GM21381 (cell line): Measurements from ENCODE around the gene PCARE.

Experiments used
- ATAC-seq: cut with Tn5 transposase; IDR thresholded peaks from one replicate; pipeline ENCODE4 v1.9.1; 2021; ENCODE audit warnings: mild to moderate bottlenecking, moderate library complexity; ENCODE audit not compliant: unreplicated experiment

PCARE gene

DNA sequence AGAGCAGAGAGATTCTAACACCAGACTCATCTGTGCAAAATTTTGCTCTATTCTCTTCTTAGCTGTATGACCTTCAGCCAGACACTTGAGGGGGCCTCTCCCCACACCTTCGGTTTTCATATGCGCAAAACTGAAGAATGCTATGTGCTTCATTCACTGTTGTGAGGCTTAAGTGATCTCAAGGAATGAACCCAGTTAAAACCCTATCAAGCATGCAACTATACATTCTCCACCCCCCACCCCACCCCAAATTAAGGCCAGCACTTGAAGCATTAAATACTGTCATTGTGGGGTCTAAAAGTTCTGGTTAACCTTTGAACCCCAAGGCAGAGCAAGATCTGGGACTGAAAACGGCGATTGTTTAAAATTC lies 10.0 kb downstream of the PCARE start:
- no peak for ATAC-seq

DNA sequence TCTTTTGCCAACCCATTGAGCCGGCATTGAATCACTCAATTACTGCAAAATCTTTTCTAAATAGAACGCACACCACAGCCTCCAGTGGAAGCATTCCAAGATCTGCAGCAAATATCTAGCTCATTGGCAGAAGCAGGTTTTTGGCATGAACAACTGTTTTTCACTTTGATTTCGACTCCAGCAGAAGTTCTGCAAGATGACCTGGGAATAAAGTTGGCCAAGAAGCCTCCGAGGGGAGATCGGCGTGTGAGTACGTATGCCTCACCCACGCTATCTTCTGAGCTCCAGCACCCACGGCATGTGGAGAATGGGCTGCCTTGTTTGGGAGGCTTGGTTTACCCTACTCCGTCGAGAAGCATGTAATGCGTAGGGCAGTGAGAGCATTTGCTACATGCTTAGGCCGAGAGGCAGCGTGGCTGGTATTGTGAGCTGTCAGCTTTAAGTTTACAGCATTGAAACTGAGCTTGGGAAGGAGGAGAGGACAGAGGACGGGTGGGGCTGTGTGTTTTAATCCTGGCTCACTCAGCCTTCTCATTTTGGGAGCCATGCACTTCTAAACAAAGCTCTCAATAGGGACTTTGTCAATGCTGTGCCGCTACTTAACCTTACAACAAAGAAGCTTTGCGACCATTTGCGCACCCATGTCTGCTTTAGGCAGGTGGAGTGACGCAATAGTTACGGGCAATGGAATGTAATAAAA lies 10.5 kb downstream of the PCARE start:
- no peak for ATAC-seq

DNA sequence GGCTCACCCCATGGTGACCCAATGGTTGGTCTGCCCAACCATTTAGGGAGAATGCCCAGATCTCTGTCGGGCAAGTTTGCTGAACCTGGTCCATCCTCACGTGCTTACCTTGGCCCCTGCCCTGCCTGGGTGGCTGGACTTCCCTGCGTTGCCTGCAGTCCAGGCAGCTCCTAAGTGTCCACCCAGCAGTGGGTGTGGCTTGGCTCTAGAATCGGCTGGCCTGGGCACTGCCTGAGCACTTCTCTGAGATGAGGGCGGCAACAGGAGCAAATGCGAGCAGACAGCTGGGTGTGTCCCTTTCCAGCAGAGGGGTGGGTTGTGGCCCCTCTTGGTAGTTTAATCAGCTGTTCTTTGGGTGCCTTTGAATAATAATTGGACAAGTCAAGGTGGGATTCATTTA lies 11.3 kb downstream of the PCARE start:
- ATAC-seq, result no peak

DNA sequence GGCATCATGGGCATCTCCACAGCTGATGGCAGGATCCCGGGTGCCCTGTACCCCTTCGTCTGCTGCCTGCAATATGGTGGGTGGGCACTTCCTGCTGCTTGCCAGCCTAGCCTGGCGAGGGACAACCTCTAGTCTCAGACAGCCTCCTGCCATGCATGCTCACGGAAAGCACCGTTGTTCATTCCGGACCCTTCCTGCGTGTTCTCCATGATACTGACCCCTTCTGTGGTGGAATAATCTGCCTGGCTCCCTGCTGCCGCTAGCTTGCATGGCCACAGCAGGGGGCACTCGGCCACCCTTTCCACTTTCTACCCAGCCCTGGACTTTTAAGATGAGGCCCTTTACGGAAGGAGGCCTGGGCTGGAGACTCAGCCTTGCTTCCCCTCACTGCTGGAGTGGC lies 12.0 kb downstream of the PCARE start:
- no peak for ATAC-seq

DNA sequence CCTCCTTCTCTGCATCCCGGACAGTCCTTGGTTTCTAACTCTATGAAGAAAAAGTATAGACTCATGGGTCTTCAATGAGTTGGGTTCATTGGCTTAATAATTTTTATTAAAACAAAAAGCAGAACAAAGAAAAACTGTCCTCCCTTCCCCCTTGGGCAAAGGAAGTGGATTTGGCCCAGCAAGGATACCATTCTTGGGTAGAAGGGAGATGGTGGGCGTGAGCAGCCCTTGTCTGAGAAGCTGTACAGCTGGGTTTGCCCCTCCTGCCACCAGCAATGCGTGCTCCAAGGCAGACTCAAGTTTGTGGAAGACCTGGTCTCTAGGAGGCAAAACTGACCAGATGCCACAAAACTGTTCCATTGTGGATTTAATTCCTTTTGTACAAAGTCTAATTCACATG lies 12.7 kb downstream of the PCARE start:
- ATAC-seq, result no peak

DNA sequence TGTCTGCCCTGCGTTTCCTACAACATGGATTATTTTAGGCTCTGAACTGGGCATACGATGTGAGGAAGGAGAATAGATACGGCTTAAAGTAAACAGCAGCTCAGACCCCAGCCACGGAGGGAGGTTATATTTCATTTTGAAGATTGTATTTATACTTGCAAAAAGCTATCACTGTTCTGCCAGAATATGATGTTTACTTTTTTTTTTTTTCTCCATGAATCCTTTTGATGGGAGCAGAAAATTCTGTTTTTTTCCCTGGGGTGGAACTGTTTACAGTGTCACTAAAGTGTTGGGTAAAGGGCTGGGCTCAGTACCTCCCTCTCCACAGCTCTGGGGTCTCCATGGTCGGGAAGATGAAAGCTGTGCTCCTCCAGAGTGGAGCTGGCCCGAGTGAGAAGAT lies 13.1 kb downstream of the PCARE start:
- ATAC-seq, result no peak

DNA sequence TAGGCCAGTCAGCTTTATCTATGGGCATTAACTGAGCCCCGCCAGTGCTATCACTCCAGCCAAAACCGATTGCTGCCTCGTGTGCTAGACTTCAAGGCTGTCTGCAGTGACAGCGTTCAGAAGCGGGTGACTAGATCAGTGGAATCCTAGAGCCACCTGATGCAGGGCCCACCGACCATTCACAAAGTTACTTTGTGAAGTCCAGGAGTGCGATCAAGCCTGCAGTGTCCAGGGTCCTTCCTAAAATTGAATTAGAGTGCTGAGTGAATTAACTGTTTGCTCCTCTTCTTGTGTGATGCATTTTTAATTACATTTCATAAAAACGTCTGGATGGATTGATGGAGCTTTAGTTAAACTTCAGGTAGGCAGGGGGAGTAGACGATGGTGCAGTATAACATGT lies 13.9 kb downstream of the PCARE start:
- no peak for ATAC-seq

DNA sequence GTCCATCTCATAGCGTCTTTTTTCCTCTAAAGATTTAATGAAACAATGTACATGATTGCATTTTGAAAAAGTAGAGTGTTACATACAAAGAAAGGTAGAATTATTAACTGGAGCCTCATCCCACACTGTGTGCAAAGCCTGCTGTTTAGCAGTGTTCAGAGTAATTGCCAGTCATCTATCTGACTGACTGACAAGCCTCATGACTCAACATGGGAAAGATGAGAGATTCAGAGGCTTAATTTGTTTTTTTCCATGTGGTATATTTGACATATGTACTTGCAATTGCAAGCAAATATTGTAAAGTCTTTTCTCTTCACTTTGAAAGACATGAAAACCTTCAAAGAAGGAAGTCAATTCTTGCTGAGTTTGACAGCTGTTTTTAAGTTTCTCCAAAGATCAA lies 14.7 kb downstream of the PCARE start:
- no peak for ATAC-seq

DNA sequence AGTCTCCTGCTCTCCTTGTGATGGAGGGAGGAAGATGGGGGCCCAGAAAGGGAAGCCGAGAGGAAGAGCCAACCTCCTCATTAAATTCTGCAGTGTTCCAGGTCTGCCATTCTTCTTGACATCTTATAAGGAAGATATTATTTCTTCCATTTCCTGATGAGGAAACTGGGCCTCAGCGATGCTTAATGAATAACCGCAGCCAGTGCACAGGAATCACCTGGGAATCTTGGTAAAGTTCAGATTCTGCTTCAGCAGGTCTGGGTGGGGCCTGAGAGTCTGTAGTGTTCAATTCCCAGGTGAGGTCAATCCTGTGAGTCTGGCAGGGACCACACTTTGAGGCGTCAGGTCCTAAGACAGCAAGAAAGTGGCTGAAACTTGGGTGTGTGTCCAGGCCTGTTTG lies 17.3 kb downstream of the PCARE start:
- ATAC-seq, result no peak

DNA sequence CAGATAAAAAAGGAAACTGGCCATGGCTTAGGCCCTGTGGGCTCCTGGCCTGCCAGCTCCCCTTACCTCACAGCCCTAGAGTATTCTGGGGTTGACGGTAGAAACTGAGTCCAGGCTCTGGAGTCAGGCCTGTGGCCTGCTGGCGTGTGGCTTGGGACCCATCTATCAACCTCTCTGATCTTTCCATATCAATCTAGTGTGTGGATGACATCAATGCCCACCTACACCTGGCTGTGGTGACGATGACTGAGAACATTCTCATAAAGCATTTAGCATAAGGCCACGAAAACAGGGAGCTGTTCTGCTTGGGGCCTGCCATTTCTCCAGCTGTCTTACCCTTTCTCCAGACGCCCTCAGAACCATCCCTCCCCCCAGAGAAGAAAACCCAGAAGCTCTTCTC lies 17.9 kb downstream of the PCARE start:
- ATAC-seq, result no peak

DNA sequence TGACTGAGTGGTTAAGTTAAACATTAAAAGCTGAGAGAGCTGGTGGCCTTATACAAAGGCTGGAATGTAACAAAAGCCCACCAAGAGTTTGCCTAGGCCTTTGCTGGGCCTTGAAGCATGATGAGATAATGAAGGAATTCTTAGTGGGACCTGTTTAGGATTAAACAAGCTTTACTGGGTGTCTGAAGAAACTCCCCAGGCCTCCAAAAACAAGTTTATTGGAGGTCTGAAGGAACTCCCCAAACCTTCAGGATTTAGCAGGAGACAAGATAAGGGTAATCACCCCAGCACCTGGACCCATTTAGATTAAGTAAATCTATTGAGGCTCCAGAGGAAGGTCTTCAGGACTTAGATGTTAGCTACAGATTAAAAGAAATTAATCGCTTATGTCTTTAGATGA lies 18.7 kb downstream of the PCARE start:
- no peak for ATAC-seq

DNA sequence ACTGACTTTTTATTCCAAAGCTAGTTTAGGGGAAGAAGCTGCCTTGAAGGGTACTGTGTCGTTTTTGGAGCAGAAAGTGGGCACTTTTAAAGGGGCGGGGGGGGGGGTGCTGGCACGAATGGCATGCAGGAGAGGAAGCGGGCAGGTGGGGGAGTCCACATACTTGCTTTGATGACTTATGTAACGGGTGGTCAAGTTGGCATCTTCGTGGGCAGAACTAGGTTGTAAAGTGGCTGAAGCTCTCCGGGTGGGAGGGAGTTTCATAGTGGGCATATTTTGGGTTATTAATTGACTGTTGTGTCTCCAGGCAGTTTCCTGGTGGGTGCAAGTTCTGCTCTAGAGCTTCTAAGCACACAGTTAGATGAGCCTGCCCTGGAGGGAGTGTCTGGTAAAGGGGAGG lies 19.9 kb downstream of the PCARE start:
- ATAC-seq, result no peak

DNA sequence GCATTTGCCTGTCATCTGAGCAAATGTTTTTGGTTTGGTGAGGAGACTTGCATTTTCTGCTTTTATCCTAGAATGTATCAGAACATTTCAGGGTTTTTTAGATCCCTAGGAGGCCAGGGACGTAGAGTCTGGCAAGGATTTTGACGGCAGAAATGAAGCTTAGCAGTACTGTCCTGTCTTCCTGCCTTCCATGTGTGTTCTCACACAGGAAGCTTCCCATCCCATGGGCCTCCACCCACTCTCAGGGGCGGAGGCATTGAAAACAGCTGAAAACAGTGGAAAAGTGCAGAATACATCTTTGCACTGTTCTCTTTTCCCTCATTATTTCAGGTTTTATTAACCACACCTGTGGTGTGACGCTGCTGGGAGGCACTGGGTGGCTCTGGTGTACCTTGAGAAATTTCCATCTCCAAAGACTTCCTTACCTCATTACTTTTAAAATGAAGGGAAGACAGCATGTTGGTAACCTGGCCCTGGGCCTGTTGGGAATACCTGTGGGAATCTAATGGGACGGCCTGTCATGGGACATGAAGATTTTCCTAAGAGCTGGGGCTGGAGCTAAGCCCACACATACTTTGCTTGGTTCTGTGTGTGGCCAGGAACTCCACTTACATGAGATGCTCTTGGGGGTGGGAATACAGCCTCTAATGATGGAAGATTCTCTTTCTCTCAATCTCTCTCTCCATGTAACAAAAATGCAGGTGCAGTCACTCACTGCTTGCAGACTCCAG lies 20.5 kb downstream of the PCARE start:
- no peak for ATAC-seq

DNA sequence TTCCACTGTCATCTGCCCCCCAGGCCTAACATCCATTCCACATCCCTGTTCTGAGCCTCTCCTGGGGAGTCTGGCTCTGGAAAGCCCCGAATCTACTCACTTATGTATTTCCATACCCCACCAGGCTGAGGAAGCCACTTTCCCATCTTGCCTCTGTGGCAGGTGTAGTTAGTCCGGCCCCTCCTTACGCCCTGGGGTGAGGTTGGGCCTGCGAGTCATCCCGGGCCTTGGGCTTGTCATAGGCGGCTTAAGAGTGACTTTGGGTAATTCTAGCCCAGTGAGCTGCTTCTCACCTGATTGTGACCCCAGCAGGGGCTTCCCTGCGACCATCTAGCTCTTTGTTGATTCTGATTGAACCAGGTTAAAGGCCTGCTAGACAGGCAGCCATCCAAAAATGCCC lies 21.1 kb downstream of the PCARE start:
- ATAC-seq, result no peak

DNA sequence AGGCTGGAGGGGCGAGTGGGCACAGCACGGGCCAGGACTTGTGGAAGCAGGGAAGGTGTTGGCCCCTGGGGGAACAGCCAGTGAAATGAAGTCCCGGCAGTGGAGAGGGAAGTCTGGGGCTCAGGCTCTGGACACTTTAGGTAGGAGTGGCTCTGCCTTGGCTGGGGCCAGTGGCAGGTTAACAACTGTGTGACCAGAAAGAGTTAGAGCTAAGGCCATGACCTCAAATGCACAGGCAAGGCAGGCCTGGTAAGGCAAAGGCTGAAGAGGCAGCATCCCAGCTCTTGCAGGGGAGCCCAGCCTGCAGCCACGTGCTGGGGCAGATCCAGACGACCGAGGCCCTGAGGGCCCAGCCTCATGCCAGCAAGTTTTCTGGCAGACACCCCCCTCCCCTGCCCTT lies 21.5 kb downstream of the PCARE start:
- ATAC-seq, result no peak

DNA sequence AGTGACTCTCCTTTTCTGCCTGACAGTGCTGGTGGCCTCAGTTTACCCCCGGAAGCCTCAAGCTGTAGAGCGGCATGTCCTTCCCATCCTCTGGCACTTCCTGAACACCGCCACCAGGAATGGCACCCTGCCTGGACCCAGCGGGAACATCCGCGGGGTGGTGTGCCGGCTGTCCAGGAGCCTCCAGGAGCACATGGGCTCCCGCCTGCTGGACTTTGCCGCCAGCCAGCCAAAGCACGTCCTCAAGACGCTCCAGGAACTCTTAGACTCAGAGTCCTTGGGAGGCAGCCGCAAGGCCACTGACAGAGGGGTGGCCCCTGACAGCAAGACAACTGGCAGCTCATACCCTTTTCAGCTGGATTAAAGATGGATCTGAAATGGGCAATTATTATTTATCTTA lies 22.6 kb downstream of the PCARE start:
- ATAC-seq, result no peak

DNA sequence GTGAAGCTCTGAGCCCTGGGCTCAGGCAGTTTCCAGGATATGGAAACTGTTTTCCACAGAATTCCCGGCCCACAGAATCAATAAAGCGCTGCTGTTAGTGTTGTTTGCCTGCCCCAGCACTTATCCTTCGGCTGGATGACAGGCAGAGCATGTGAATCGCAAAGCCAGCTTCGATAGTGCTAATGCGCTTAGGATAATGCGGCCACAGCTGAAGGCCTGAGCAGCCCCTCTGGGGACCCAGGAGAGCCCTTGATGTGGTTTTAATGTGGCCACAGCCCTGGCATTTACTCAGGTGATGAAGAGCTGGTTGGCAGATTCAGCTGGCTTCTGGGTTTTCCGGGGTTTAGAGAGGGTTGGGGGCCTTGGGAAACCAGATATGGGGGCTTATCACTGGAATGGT lies 23.7 kb downstream of the PCARE start:
- ATAC-seq, result no peak

DNA sequence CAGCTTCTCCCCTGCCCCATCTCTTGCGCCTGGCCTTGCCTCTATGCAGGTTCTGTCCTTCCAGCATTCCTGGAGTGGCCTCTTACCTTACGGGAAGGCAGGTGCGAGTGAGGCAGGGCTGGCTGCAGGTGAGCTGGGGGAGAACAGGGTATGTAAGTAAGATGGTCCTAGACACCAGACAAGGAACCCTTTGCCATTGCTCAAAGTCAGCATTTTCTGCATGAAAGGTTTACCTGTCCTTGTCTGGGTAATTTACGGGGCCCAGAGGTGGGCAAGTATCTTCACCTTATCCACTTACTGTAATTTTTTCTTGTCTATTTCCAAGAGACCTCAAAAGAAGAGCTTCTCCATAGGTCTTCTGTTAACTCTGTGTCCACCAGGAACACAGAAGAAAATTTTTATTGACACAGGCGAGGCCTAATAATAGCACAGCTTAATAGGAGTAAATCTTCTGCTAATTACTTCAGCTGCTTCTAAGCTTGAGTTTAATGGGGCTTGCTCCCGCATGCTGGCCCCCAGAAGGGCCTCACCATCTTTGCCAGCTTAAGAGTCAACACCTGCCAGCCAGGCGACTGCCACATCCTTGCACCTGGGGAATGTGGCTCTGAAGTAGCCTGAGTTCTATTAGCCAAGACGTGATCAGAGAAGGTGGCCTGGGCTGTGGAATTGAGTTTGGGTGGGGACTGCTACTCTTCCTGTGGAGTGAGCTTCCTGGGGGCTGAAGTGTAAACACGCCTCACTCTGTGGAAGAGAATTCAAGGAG lies 27.1 kb downstream of the PCARE start:
- ATAC-seq, result no peak

DNA sequence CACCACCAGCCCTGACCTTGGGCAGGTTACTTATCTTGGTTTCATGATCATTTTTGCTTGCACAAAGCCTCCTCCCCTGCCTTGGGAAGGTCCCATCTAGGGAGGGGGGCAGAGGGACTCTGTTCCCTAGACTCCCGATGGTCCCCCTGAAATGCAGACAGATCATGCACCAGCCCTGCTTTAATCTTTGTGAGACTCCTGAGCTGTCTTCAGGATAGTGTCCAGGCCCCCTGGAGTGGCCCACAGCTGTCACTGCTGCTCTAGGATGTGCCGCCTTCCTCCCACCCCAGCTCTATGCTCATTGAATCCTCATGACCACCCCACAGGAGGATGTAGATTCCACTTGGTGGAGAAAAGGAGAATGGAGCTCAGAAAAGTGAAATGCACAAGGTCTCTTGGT lies 28.0 kb downstream of the PCARE start:
- ATAC-seq, result no peak

DNA sequence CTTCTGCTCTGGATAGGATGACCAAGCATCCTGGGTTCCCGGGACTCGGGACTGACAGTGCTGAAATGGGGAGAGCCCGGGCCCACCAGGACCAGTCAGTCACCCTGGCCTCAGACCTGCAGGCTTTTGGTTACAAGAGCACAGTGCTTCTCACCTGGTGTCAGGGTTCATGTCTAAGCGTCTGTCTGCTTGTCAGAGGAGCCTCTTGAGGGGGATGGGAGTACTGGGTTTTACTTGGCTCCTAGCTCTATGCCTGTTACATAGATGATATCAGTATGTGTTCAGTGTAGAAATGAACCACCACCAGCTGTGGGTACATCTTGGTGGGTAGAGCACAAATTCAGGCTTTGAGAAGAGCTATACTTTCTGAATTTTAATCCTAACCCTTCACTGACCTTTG lies 29.9 kb downstream of the PCARE start:
- no peak for ATAC-seq

DNA sequence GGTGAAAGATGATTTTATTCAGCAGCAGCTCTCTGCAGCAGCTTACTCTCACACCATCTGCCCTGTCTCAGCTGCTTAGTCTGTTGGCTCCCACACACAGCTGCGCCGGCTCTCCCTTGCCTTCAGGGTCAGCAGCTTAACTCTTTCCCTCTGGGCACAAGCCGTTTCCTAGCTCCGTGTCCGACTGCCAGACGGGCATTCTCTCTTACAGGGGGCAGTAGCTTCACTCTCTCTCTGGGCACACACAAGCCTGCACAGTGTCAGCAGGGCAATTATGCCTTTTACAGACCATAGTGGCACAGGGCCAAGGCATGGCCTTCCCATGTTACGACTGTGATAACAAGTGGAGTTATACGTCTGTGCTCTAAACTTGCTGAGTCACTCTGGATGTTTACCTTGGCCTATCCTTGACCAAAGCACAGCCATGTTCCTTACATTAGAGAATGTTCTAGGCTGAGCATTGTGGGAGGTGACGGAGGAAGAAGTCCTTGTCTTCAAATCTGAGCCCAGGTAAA lies 31.7 kb downstream of the PCARE start:
- no peak for ATAC-seq

DNA sequence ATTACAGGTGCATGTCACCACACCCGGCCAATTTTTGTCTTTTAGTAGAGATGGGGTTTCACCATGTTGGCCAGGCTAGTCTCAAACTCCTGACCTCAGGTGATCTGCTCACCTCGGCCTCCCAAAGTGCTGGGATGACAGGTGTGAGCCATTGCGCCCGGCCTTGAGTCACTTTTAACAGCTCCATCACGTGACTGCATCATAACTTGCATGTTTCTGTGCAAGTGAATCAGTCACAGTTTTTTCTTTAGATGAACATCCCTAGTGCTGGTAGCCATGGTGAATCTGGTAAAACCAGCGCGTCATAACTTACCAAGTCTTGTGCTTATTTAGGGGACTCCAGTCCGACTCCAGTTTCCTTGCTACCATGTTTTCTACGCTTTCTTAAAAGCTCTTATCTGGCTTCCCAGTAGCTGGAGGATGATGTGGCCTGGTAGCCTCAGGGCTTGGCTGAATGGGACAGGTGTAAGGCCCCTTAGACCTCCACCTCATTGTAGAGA lies 33.1 kb downstream of the PCARE start:
- ATAC-seq, result no peak
